H9 (cell line): ENCODE measurements around the gene SCARB2. TPM values are rescaled to one million over a fixed set of nuclear protein-coding genes. Genes with fewer than 3 reads are reported as not detected.

Source experiments
- DNase-seq: peaks from one replicate; pipeline ENCODE4 v3.0.0-alpha.2; 2017
- H2AFZ ChIP-seq: one replicate; pipeline ENCODE4 v1.6.1; 2013; ENCODE audit warnings: mild to moderate bottlenecking, low read length, control low read depth, moderate library complexity
- H2AK5ac ChIP-seq: 2 replicates; pipeline ENCODE4 v1.6.1; 2013; ENCODE audit warnings: low read length, control low read depth, mixed read lengths; ENCODE audit not compliant: insufficient read length
- H2BK120ac ChIP-seq: one replicate; pipeline ENCODE4 v1.6.1; 2013; ENCODE audit warnings: low read depth, mild to moderate bottlenecking, low read length, control low read depth, inconsistent platforms; ENCODE audit not compliant: poor library complexity, severe bottlenecking
- H2BK12ac ChIP-seq: 2 replicates; pipeline ENCODE4 v1.6.1; 2013; ENCODE audit warnings: low read length, control low read depth, mixed read lengths, low read depth; ENCODE audit not compliant: insufficient read length
- H2BK15ac ChIP-seq: 2 replicates; pipeline ENCODE4 v1.6.1; 2013; ENCODE audit warnings: low read depth, low read length, control low read depth
- H2BK20ac ChIP-seq: one replicate; pipeline ENCODE4 v1.6.1; 2013; ENCODE audit warnings: low read depth, mild to moderate bottlenecking, low read length, control low read depth, inconsistent platforms; ENCODE audit not compliant: poor library complexity, severe bottlenecking
- H2BK5ac ChIP-seq: 2 replicates; pipeline ENCODE4 v1.6.1; 2013; ENCODE audit warnings: low read length, control low read depth, mixed read lengths; ENCODE audit not compliant: insufficient read length
- H3K14ac ChIP-seq: 2 replicates; pipeline ENCODE4 v1.6.1; 2013; ENCODE audit warnings: low read length, control low read depth; ENCODE audit not compliant: insufficient read depth
- H3K18ac ChIP-seq: 2 replicates; pipeline ENCODE4 v1.6.1; 2013; ENCODE audit warnings: low read depth, mild to moderate bottlenecking, mixed read lengths, low read length, control low read depth; ENCODE audit not compliant: insufficient read length
- H3K23ac ChIP-seq: 2 replicates; pipeline ENCODE4 v1.6.1; 2013; ENCODE audit warnings: low read length, control low read depth, mixed read lengths, low read depth; ENCODE audit not compliant: insufficient read length
- H3K23me2 ChIP-seq: 2 replicates; pipeline ENCODE4 v1.6.1; 2013; ENCODE audit warnings: low read depth, mild to moderate bottlenecking, mixed read lengths, low read length, control low read depth; ENCODE audit not compliant: insufficient read length, poor library complexity, severe bottlenecking
- H3K27ac ChIP-seq: 2 replicates; pipeline ENCODE4 v1.5.1; 2013; ENCODE audit warnings: low read length, control low read depth, mixed read lengths, low read depth; ENCODE audit not compliant: insufficient read length
- H3K27me3 ChIP-seq: 2 replicates; pipeline ENCODE4 v1.6.1; 2013; ENCODE audit warnings: low read length, control low read depth, inconsistent platforms; ENCODE audit not compliant: insufficient read depth
- H3K4ac ChIP-seq: 2 replicates; pipeline ENCODE4 v1.6.1; 2013; ENCODE audit warnings: low read depth, mild to moderate bottlenecking, control low read depth, inconsistent platforms, low read length, moderate library complexity
- H3K4me1 ChIP-seq: 2 replicates; pipeline ENCODE4 v1.6.1; 2013; ENCODE audit warnings: low read length, control low read depth, inconsistent platforms; ENCODE audit not compliant: insufficient read depth
- H3K4me2 ChIP-seq: 2 replicates; pipeline ENCODE4 v1.6.1; 2013; ENCODE audit warnings: low read length, control low read depth, mixed read lengths; ENCODE audit not compliant: insufficient read length, insufficient read depth
- H3K56ac ChIP-seq: 2 replicates; pipeline ENCODE4 v1.6.1; 2013; ENCODE audit warnings: low read depth, mild to moderate bottlenecking, mixed read lengths, low read length, control low read depth; ENCODE audit not compliant: insufficient read length
- H3K79me1 ChIP-seq: 2 replicates; pipeline ENCODE4 v1.6.1; 2013; ENCODE audit warnings: low read depth, mild to moderate bottlenecking, moderate library complexity, low read length, control low read depth, inconsistent platforms; ENCODE audit not compliant: insufficient read depth, poor library complexity, severe bottlenecking
- H3K79me2 ChIP-seq: 2 replicates; pipeline ENCODE4 v1.6.1; 2013; ENCODE audit warnings: low read length, control low read depth, inconsistent platforms; ENCODE audit not compliant: insufficient read depth
- H3K9ac ChIP-seq: 2 replicates; pipeline ENCODE4 v1.6.1; 2013; ENCODE audit warnings: low read length, control low read depth, mixed read lengths; ENCODE audit not compliant: insufficient read length; ENCODE audit errors: extremely low read depth
- H3K9me3 ChIP-seq: one replicate; pipeline ENCODE4 v1.6.1; 2013; ENCODE audit warnings: low read depth, low read length, inconsistent platforms; ENCODE audit not compliant: control insufficient read depth
- H3T11ph ChIP-seq: one replicate; pipeline ENCODE4 v1.6.1; 2013; ENCODE audit warnings: mild to moderate bottlenecking, low read length, control low read depth, inconsistent platforms
- H4K20me1 ChIP-seq: one replicate; pipeline ENCODE4 v1.6.1; 2013; ENCODE audit not compliant: control insufficient read depth, insufficient read length, insufficient read depth
- H4K5ac ChIP-seq: 2 replicates; pipeline ENCODE4 v1.6.1; 2013; ENCODE audit warnings: low read depth, mild to moderate bottlenecking, mixed read lengths, low read length, control low read depth; ENCODE audit not compliant: insufficient read length
- H4K8ac ChIP-seq: replicated peaks from 2 replicates; pipeline ENCODE4 v1.6.1; 2013; ENCODE audit warnings: low read length, control low read depth, mixed read lengths, low read depth; ENCODE audit not compliant: insufficient read length
- H4K91ac ChIP-seq: 2 replicates; pipeline ENCODE4 v1.6.1; 2013; ENCODE audit warnings: low read depth, mild to moderate bottlenecking, moderate library complexity, mixed read lengths, low read length, control low read depth; ENCODE audit not compliant: insufficient read length
- H3K27ac Mint-ChIP-seq, 3 experiments: 2 replicates in 2 of 3; 3 replicates in 1 of 3; pipeline ENCODE4 v1.8.0; 2020 to 2021; ENCODE audit warnings: mixed read lengths in 3 of 3, mild to moderate bottlenecking in 1 of 3, moderate library complexity in 1 of 3
- H3K27me3 Mint-ChIP-seq: 2 replicates; pipeline ENCODE4 v1.8.0; 2021; ENCODE audit warnings: low read depth, mild to moderate bottlenecking, moderate library complexity, mixed read lengths
- H3K36me3 Mint-ChIP-seq, 3 experiments: 2 replicates in 2 of 3; 3 replicates in 1 of 3; pipeline ENCODE4 v1.8.0; 2020 to 2021; ENCODE audit warnings: low read depth in 3 of 3, mixed read lengths in 3 of 3; ENCODE audit not compliant: insufficient read depth in 1 of 3
- H3K4me1 Mint-ChIP-seq, 2 experiments: 2 replicates each; pipeline ENCODE4 v1.8.0; 2020; ENCODE audit warnings: mixed read lengths in 2 of 2
- H3K4me3 Mint-ChIP-seq, 2 experiments: 2 replicates in 1 of 2; 3 replicates in 1 of 2; pipeline ENCODE4 v1.8.0; 2020 to 2021; ENCODE audit warnings: mild to moderate bottlenecking in 2 of 2, mixed read lengths in 2 of 2, moderate library complexity in 1 of 2
- H3K9me3 Mint-ChIP-seq, 2 experiments: 2 replicates in 1 of 2; 3 replicates in 1 of 2; pipeline ENCODE4 v1.8.0; 2020; ENCODE audit warnings: mild to moderate bottlenecking in 2 of 2, mixed read lengths in 2 of 2, moderate library complexity in 1 of 2
- WGBS: extraction: QIAGEN DNeasy Blood & Tissue Kit; methylation state at CpG from one replicate; pipeline ENCODE4 v1.1.7; 2013; ENCODE audit warnings: missing lambda C conversion rate, low lambda C conversion rate, mixed read lengths; ENCODE audit not compliant: insufficient read length; ENCODE audit errors: extremely low coverage; 5-methylcytosine and 5-hydroxymethylcytosine counted together
- total RNA-seq: library from RNA; stranded (reverse); gene quantifications from 2 replicates; pipeline ENCODE4 v1.2.1, GENCODE V29; 2021
- TF ChIP-seq, protein P1 (sequence below): fragments of 200-600 bp; sonication (generic); conservative IDR thresholded peaks from 3 replicates; pipeline ENCODE4 v1.8.0; 2021; ENCODE audit warnings: antibody characterized with exemption, mild to moderate bottlenecking

The SCARB2 gene
- total RNA-seq, 1 experiment from 2014 or later: 36.4 TPM

DNA sequence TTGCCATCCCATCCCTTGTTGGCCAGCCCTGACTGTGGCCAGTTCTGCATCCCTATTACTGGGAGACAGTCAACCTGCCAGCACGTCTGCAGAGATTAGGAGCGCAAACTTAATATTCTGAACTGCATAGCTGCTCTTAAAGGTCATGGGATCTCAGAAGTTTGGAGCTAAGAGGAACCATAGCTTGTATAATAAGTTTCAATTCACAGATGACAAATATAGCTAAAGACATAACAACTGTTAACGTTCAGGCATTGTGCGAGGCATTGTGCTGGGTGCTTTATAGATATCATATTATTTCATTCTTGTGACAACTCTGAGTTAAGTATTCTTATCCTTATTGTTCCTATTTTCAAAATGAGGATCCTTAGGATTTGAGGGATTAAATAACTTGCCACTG, 3.7 kb downstream of the SCARB2 start:
- H3K4me3 Mint-ChIP-seq: no peak overlapping the region
- H3K9me3 Mint-ChIP-seq: no peaks in the 10 kb centered on the region
- Histone ChIP-seq H3K18ac (no peak overlapping the region), H3K27ac (no peak overlapping the region), H2BK5ac (no peak overlapping the region), H4K8ac (no peak overlapping the region), H2BK20ac (no peak overlapping the region), H3K27me3 (no peaks in the 10 kb centered on the region), H2AK5ac (no peak overlapping the region), H2BK12ac (no peak overlapping the region), H3K56ac (no peak overlapping the region), H3K4me1 (peaks cover 3% of the 10 kb centered on the region; the same call in 1 of the 2 replicates), H4K5ac (no peak overlapping the region), H2BK120ac (no peak overlapping the region), H2AFZ (no peak overlapping the region), H3T11ph (no peak overlapping the region), H3K23me2 (peaks cover 10% of the 10 kb centered on the region), H3K9ac (no peak overlapping the region), H2BK15ac (no peak overlapping the region), H3K4ac (no peak overlapping the region), H3K23ac (no peak overlapping the region), H3K79me1 (no peaks in the 10 kb centered on the region), H4K20me1 (no peaks in the 10 kb centered on the region), H3K79me2 (no peaks in the 10 kb centered on the region; the same call in 1 of the 2 replicates), H3K14ac (no peak overlapping the region), H3K9me3 (no peaks in the 10 kb centered on the region), H4K91ac (no peak overlapping the region), H3K4me2 (no peak overlapping the region)
- TF ChIP-seq, protein P1, sequence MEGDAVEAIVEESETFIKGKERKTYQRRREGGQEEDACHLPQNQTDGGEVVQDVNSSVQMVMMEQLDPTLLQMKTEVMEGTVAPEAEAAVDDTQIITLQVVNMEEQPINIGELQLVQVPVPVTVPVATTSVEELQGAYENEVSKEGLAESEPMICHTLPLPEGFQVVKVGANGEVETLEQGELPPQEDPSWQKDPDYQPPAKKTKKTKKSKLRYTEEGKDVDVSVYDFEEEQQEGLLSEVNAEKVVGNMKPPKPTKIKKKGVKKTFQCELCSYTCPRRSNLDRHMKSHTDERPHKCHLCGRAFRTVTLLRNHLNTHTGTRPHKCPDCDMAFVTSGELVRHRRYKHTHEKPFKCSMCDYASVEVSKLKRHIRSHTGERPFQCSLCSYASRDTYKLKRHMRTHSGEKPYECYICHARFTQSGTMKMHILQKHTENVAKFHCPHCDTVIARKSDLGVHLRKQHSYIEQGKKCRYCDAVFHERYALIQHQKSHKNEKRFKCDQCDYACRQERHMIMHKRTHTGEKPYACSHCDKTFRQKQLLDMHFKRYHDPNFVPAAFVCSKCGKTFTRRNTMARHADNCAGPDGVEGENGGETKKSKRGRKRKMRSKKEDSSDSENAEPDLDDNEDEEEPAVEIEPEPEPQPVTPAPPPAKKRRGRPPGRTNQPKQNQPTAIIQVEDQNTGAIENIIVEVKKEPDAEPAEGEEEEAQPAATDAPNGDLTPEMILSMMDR: no peak
- H3K36me3 Mint-ChIP-seq: no peaks in the 10 kb centered on the region; a peak in 1 of 7 replicates
- WGBS: no CpG with 5 or more reads among the region's 4 CpGs
- peaks cover 5% of the 10 kb centered on the region for H3K27me3 Mint-ChIP-seq
- peaks cover 33% of the 10 kb centered on the region in 2 experiments for H3K4me1 Mint-ChIP-seq
- H3K27ac Mint-ChIP-seq: no peak overlapping the region
- no peak for DNase-seq
